Ammon's horn (tissue), 1 donor: ENCODE measurements around the gene RAG1.

Experiments
- DNase-seq: peaks from one replicate; pipeline ENCODE4 v3.0.0-alpha.2; 2016; ENCODE audit warnings: low spot score

Gene RAG1

DNA sequence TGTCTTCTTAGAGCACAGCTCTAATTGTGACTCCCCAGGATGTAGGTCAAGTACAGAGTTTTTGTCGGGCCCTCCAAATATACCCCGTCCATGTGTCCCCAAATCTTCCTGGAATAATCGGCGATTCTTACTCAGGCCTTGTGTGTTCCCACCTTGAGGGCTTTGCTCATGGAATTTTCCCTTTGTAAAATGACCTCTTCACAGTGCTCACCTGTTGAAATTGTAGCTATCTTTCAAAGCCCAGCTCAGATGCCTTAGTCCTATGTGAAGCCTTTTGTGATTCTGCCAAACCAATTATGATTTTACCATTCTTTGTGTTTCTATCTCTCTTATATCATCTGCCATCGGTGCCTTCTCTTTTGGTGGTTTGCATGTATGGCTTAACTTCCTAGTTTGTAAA is 60.3 kb downstream of the RAG1 start:
- DNase-seq, result no peak

DNA sequence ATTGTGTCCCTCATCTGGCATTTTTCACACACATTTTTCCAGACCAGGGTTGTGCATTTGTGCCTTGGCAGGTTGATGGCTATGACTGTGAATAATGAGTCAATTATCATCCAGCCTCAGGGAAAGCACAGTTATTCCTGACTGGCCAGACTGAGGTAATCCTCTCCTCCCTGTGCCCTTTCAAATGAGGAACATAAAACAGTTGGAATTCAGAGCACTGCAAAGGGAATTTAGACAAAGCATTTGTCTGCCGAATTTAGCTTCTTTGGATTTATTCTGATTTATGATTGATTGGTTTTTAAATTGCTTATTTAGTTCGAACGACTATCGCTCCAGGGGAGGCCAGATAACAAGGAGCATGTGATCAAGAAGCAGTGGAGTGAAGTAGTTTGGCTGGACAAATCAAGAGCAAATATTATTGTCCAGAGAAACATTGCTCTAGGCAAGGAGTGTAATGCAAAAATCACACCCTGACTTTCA is 61.0 kb downstream of the RAG1 start:
- no peak for DNase-seq
